HCT116 (cell line): Measurements from ENCODE around the gene TPD52L1. TPM values are rescaled to one million over a fixed set of nuclear protein-coding genes. Genes with fewer than 3 reads are reported as not detected.

Experiments used
- ATAC-seq: fragments of 200-7000 bp; cut with Tn5 transposase; 2 replicates; pipeline ENCODE4 v1.9.1; 2020; ENCODE audit warnings: mild to moderate bottlenecking, moderate library complexity
- BruUV-seq: library from RNA; stranded (reverse); fragments of 400-500 nt; replicated peaks from 2 replicates; lab custom pipeline; 2021; lab: Mats Ljungman, UMichigan
- CTCF ChIA-PET: fragments of 300-600 bp; sonication (Branson Sonifier 250); formaldehyde crosslinking; loops from one replicate; lab custom pipeline; 2021; ENCODE audit warnings: antibody characterized with exemption; lab: Charles Lee
- POLR2A ChIA-PET: fragments of 300-600, 350-600 bp; sonication (Branson Sonifier 250); formaldehyde crosslinking; loops from one replicate; lab custom pipeline; 2021; ENCODE audit warnings: antibody characterized with exemption; lab: Charles Lee
- RAD21 ChIA-PET, 2 experiments: fragments of 300-600 bp; sonication (Branson Sonifier 250); formaldehyde crosslinking; loops; one replicate each; lab custom pipeline; 2023; ENCODE audit warnings: low total read pairs in 2 of 2; ENCODE audit not compliant: uncharacterized antibody in 2 of 2, unreplicated experiment in 2 of 2, low non-redundant PET in 1 of 2; lab: Charles Lee
- DNase-seq: peaks from one replicate; pipeline ENCODE4 v3.0.0-alpha.2; 2010; ENCODE audit warnings: low read depth, low spot score
- H2AFZ ChIP-seq: fragments of 200-600 bp; shearing (Covaris generic), sonication (generic); 2 replicates; pipeline ENCODE4 v1.6.1; 2017; ENCODE audit warnings: low read depth, mixed run types, mixed read lengths, antibody characterized with exemption, low read length; ENCODE audit not compliant: poor library complexity, severe bottlenecking
- H3K27ac ChIP-seq: 2 replicates; pipeline ENCODE4 v1.5.1; 2012; ENCODE audit warnings: low read depth, low read length
- H3K27me3 ChIP-seq: fragments of 200-600 bp; sonication (generic); 2 replicates; pipeline ENCODE4 v1.6.1; 2016; ENCODE audit warnings: mixed run types, low read length, mixed read lengths; ENCODE audit not compliant: insufficient read depth
- H3K36me3 ChIP-seq, 2 experiments: fragments of 200-500 bp in 1 of 2; fragments of 200-600 bp in 1 of 2; sonication (Bioruptor generic) in 1 of 2; sonication (generic) in 1 of 2; 2 replicates each; pipeline versions ENCODE4 v1.5.1 to v1.6.1; 2014 to 2016; ENCODE audit warnings: low read length in 2 of 2, inconsistent platforms in 1 of 2, mixed read lengths in 1 of 2, mixed run types in 1 of 2; ENCODE audit not compliant: insufficient read depth in 2 of 2, control insufficient read depth in 1 of 2
- H3K4me1 ChIP-seq, 2 experiments: fragments of 200-600 bp in 1 of 2; sonication (generic) in 1 of 2; 2 replicates each; pipeline versions ENCODE4 v1.5.1 to v1.6.1; 2012 to 2017; ENCODE audit warnings: low read length in 2 of 2, inconsistent platforms in 1 of 2, mild to moderate bottlenecking in 1 of 2, mixed read lengths in 1 of 2, mixed run types in 1 of 2, moderate library complexity in 1 of 2; ENCODE audit not compliant: insufficient read depth in 2 of 2, control insufficient read depth in 1 of 2
- H3K4me2 ChIP-seq: fragments of 200-600 bp; sonication (generic); 2 replicates; pipeline ENCODE4 v1.6.1; 2017; ENCODE audit warnings: mixed run types, low read length, mixed read lengths
- H3K4me3 ChIP-seq, 2 experiments: fragments of 200-600 bp in 1 of 2; sonication (generic) in 1 of 2; replicated peaks in 1 of 2; 2 replicates each; pipeline ENCODE4 v1.5.1; 2011 to 2016; ENCODE audit warnings: low read length in 2 of 2, control low read depth in 1 of 2, low read depth in 1 of 2, mild to moderate bottlenecking in 1 of 2, mixed read lengths in 1 of 2, mixed run types in 1 of 2
- H3K79me2 ChIP-seq: fragments of 200-600 bp; sonication (generic); 2 replicates; pipeline ENCODE4 v1.6.1; 2017; ENCODE audit warnings: mild to moderate bottlenecking, mixed run types, low read length, moderate library complexity, mixed read lengths; ENCODE audit not compliant: insufficient read depth
- H3K9ac ChIP-seq: fragments of 200-600 bp; sonication (generic); 2 replicates; pipeline ENCODE4 v1.6.1; 2016; ENCODE audit warnings: low read length, mixed read lengths
- H3K9me2 ChIP-seq: fragments of 200-600 bp; sonication (generic), shearing (Covaris generic); 2 replicates; pipeline ENCODE4 v1.6.1; 2017; ENCODE audit warnings: mixed run types, mild to moderate bottlenecking, moderate library complexity; ENCODE audit not compliant: insufficient read depth
- H3K9me3 ChIP-seq, 2 experiments: fragments of 200-500 bp in 1 of 2; fragments of 200-600 bp in 1 of 2; sonication (Bioruptor generic) in 1 of 2; sonication (generic) in 1 of 2; 2 replicates each; pipeline ENCODE4 v1.6.1; 2014 to 2017; ENCODE audit warnings: low read length in 2 of 2, mixed read lengths in 2 of 2, inconsistent platforms in 1 of 2, low read depth in 1 of 2, mild to moderate bottlenecking in 1 of 2, mixed run types in 1 of 2, moderate library complexity in 1 of 2; ENCODE audit not compliant: control insufficient read depth in 1 of 2, insufficient read depth in 1 of 2
- H4K20me1 ChIP-seq: fragments of 200-600 bp; sonication (generic), shearing (Covaris generic); 2 replicates; pipeline ENCODE4 v1.6.1; 2017; ENCODE audit warnings: mixed run types, mild to moderate bottlenecking, moderate library complexity; ENCODE audit not compliant: insufficient read depth
- CBX3 ChIP-seq: IDR thresholded peaks from 2 replicates; pipeline ENCODE4 v1.6.1; 2012; ENCODE audit warnings: low read depth
- CEBPB ChIP-seq: IDR thresholded peaks from 2 replicates; pipeline ENCODE4 v1.6.1; 2012; ENCODE audit warnings: low read depth
- EGR1 ChIP-seq: IDR thresholded peaks from 2 replicates; pipeline ENCODE4 v1.6.1; 2012; ENCODE audit warnings: low read depth
- ELF1 ChIP-seq: IDR thresholded peaks from 2 replicates; pipeline ENCODE4 v1.6.1; 2012; ENCODE audit warnings: low read depth, borderline replicate concordance
- EZH2 ChIP-seq: fragments of 200-600 bp; sonication (generic); IDR thresholded peaks from 2 replicates; pipeline ENCODE4 v1.6.1; 2017; ENCODE audit warnings: antibody characterized with exemption, mixed run types
- EZH2phosphoT487 ChIP-seq: fragments of 200-600 bp; IDR thresholded peaks from 2 replicates; pipeline ENCODE4 v1.6.1; 2018; ENCODE audit warnings: antibody characterized with exemption, borderline replicate concordance
- FOSL1 ChIP-seq: IDR thresholded peaks from 2 replicates; pipeline ENCODE4 v1.6.1; 2012; ENCODE audit warnings: low read depth
- POLR2A ChIP-seq: IDR thresholded peaks from 2 replicates; pipeline ENCODE4 v1.7.0; 2011; ENCODE audit warnings: borderline replicate concordance; ENCODE audit not compliant: insufficient read depth, insufficient read length; ENCODE audit errors: extremely low read depth
- POLR2AphosphoS5 ChIP-seq: IDR thresholded peaks from 2 replicates; pipeline ENCODE4 v1.6.1; 2011; ENCODE audit warnings: mild to moderate bottlenecking, low read depth, low read length, moderate library complexity
- SP1 ChIP-seq: IDR thresholded peaks from 2 replicates; pipeline ENCODE4 v1.6.1; 2012; ENCODE audit warnings: low read depth
- SRF ChIP-seq: IDR thresholded peaks from 2 replicates; pipeline ENCODE4 v1.6.1; 2012; ENCODE audit warnings: low read depth
- ZFX ChIP-seq: fragments of 450-650 bp; IDR thresholded peaks from 2 replicates; pipeline ENCODE4 v1.6.1; 2017
- ZNF274 ChIP-seq: fragments of 200-500 bp; sonication (Bioruptor generic); IDR thresholded peaks from 2 replicates; pipeline ENCODE4 v1.6.1; 2014; ENCODE audit warnings: mild to moderate bottlenecking, low read depth, low read length, inconsistent platforms
- intact Hi-C: fragments of 100-400 bp; cut with micrococcal nuclease; formaldehyde crosslinking; loops from 2 replicates; pipeline ENCODE4 v1.10.0; 2022
- total RNA-seq: library from RNA; stranded (reverse); gene quantifications from one replicate; pipeline ENCODE4 v1.2.1, GENCODE V29; 2021; ENCODE audit not compliant: unreplicated experiment
- TF ChIP-seq, protein P1 (sequence below): IDR thresholded peaks from 2 replicates; pipeline ENCODE4 v1.6.1; 2012
- TF ChIP-seq, protein P2 (sequence below): IDR thresholded peaks from 2 replicates; pipeline ENCODE4 v1.6.1; 2012
- TF ChIP-seq, protein P3 (sequence below), 3 experiments: fragments of 200-600 bp in 1 of 3; sonication (generic) in 1 of 3; IDR thresholded peaks in 2 of 3; conservative IDR thresholded peaks in 1 of 3; 2 replicates each; pipeline ENCODE4 v1.5.1; 2012 to 2017; ENCODE audit warnings: low read depth in 2 of 3, low read length in 2 of 3, antibody characterized with exemption in 1 of 3, borderline replicate concordance in 1 of 3, control low read depth in 1 of 3, mild to moderate bottlenecking in 1 of 3, mixed read lengths in 1 of 3, mixed run types in 1 of 3, moderate library complexity in 1 of 3; ENCODE audit not compliant: insufficient read depth in 1 of 3
- TF ChIP-seq, protein P4 (sequence below): IDR thresholded peaks from 2 replicates; pipeline ENCODE4 v1.6.1; 2011; ENCODE audit warnings: mild to moderate bottlenecking, low read length, moderate library complexity; ENCODE audit not compliant: insufficient replicate concordance; ENCODE audit errors: extremely low read depth
- TF ChIP-seq, protein P5 (sequence below): IDR thresholded peaks from 2 replicates; pipeline ENCODE4 v1.6.1; 2012; ENCODE audit warnings: low read depth

TPD52L1 gene
- total RNA-seq, 1 experiment from 2014 or later: 64.1 TPM

DNA sequence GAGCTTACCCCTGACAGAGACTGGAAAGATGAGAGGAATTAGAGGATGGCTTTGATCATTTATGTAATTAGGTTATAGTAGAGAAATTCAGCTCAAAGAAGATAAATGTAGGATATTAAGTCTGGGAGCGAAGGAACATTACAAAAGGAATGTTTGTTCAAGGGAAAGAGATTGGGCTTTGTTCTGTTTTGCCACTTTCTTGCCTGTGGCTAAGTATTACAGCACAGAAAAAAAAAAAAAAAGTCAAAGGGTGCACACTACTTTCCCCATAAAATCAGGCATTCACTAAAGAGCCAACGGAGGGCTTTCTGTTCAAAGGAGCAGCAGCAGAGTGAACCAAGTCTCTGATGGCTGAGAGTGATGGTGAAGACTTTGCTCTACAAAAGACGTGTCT lies 153.2 kb downstream of the TPD52L1 start:
- no peaks in the 10 kb centered on the region for H3K36me3 ChIP-seq
- H3K9me2 ChIP-seq: no peaks in the 10 kb centered on the region
- ATAC-seq (no peak), DNase-seq (no peak)
- no peaks in the 10 kb centered on the region for H3K27me3 ChIP-seq
- H2AFZ ChIP-seq: no peak overlapping the region
- RAD21 ChIA-PET: no interaction called here
- BruUV-seq: no TSS peak
- H3K27ac ChIP-seq: no peak overlapping the region
- intact Hi-C loops: no loop called here
- peaks cover 0 to 5% of the 10 kb centered on the region in 2 experiments; a peak in 2 of 4 replicates for H3K4me1 ChIP-seq
- POLR2A ChIA-PET: no interaction called here
- no peaks in the 10 kb centered on the region for H3K9me3 ChIP-seq
- no peak overlapping the region for H3K4me3 ChIP-seq
- H3K9ac ChIP-seq: no peak overlapping the region
- H3K4me2 ChIP-seq: no peak overlapping the region
- CTCF ChIA-PET: interaction anchor here (1.0 kb wide), 1 partner anchor 447 kb away, joined by 3 read pairs; no protein-coding TSS in a partner anchor
- no peaks in the 10 kb centered on the region for H4K20me1 ChIP-seq
- no peak for TF ChIP-seq CBX3
- TF ChIP-seq EZH2phosphoT487: no peak
- TF ChIP-seq, protein P1, sequence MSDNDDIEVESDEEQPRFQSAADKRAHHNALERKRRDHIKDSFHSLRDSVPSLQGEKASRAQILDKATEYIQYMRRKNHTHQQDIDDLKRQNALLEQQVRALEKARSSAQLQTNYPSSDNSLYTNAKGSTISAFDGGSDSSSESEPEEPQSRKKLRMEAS: no peak
- no peak for TF ChIP-seq FOSL1
- TF ChIP-seq, protein P2, sequence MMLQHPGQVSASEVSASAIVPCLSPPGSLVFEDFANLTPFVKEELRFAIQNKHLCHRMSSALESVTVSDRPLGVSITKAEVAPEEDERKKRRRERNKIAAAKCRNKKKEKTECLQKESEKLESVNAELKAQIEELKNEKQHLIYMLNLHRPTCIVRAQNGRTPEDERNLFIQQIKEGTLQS: no peak
- no peak for TF ChIP-seq ELF1
- TF ChIP-seq, protein P3, sequence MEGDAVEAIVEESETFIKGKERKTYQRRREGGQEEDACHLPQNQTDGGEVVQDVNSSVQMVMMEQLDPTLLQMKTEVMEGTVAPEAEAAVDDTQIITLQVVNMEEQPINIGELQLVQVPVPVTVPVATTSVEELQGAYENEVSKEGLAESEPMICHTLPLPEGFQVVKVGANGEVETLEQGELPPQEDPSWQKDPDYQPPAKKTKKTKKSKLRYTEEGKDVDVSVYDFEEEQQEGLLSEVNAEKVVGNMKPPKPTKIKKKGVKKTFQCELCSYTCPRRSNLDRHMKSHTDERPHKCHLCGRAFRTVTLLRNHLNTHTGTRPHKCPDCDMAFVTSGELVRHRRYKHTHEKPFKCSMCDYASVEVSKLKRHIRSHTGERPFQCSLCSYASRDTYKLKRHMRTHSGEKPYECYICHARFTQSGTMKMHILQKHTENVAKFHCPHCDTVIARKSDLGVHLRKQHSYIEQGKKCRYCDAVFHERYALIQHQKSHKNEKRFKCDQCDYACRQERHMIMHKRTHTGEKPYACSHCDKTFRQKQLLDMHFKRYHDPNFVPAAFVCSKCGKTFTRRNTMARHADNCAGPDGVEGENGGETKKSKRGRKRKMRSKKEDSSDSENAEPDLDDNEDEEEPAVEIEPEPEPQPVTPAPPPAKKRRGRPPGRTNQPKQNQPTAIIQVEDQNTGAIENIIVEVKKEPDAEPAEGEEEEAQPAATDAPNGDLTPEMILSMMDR (IDR thresholded peaks at IDR 0.05 in 2 of 3, conservative IDR thresholded peaks at IDR 0.05 in 1 of 3; ENCODE audit: borderline replicate concordance in 1 of 3, insufficient read depth in 1 of 3, low read depth in 2 of 3, low read length in 2 of 3): no peak
- TF ChIP-seq ZNF274: no peak
- no peak for TF ChIP-seq SP1
- no peak for TF ChIP-seq EZH2
- no peak for TF ChIP-seq POLR2AphosphoS5
- no peak for TF ChIP-seq SRF
- no peak for TF ChIP-seq CEBPB
- TF ChIP-seq, protein P4, sequence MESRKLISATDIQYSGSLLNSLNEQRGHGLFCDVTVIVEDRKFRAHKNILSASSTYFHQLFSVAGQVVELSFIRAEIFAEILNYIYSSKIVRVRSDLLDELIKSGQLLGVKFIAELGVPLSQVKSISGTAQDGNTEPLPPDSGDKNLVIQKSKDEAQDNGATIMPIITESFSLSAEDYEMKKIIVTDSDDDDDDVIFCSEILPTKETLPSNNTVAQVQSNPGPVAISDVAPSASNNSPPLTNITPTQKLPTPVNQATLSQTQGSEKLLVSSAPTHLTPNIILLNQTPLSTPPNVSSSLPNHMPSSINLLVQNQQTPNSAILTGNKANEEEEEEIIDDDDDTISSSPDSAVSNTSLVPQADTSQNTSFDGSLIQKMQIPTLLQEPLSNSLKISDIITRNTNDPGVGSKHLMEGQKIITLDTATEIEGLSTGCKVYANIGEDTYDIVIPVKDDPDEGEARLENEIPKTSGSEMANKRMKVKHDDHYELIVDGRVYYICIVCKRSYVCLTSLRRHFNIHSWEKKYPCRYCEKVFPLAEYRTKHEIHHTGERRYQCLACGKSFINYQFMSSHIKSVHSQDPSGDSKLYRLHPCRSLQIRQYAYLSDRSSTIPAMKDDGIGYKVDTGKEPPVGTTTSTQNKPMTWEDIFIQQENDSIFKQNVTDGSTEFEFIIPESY: no peak
- no peak for TF ChIP-seq ZFX
- no peak for TF ChIP-seq EGR1
- TF ChIP-seq, protein P5, sequence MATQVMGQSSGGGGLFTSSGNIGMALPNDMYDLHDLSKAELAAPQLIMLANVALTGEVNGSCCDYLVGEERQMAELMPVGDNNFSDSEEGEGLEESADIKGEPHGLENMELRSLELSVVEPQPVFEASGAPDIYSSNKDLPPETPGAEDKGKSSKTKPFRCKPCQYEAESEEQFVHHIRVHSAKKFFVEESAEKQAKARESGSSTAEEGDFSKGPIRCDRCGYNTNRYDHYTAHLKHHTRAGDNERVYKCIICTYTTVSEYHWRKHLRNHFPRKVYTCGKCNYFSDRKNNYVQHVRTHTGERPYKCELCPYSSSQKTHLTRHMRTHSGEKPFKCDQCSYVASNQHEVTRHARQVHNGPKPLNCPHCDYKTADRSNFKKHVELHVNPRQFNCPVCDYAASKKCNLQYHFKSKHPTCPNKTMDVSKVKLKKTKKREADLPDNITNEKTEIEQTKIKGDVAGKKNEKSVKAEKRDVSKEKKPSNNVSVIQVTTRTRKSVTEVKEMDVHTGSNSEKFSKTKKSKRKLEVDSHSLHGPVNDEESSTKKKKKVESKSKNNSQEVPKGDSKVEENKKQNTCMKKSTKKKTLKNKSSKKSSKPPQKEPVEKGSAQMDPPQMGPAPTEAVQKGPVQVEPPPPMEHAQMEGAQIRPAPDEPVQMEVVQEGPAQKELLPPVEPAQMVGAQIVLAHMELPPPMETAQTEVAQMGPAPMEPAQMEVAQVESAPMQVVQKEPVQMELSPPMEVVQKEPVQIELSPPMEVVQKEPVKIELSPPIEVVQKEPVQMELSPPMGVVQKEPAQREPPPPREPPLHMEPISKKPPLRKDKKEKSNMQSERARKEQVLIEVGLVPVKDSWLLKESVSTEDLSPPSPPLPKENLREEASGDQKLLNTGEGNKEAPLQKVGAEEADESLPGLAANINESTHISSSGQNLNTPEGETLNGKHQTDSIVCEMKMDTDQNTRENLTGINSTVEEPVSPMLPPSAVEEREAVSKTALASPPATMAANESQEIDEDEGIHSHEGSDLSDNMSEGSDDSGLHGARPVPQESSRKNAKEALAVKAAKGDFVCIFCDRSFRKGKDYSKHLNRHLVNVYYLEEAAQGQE: no peak
- TF ChIP-seq POLR2A: no peak
- H3K79me2 ChIP-seq: no peaks in the 10 kb centered on the region
